ENCODE data around the gene MAP3K15. TPM values are rescaled to one million over a fixed set of nuclear protein-coding genes. Genes with fewer than 3 reads are reported as not detected.

Gene MAP3K15
- total and polyA plus RNA-seq, 10 of the 15 experiments (the other 5 are each of a cell fraction or from before 2014, with no cell fraction given): 0.03 to 0.16 TPM; not detected in 8

DNA sequence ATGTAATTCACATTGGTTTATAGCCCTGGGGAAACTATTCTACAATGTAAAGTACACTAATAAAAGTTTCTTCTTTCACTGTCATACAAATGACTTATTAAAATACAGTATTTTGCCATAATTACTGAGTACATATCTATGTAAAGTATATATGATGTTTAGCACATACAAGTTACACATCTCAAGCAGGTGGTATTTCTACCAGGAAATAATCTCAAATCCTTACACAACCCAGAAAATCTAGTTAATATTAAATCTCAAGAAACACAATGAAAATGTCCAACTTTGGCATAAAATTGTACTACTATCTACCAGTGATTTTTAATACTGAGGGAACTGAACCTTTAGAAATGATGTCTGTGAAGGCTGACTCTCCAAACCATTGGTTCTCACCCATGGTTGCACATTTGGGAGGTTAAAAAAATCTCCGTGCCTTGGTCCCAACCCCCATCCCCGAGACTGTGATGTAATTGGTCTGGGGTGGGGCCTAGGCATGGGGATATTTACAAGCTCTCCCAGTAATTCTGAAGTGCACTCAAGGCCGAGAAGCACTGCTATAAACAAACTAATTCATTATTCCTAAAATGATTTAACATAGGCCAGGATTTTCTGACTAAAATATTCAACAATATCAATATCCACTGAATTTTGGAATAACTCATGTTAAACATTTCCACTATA, 27.6 kb downstream of the MAP3K15 start:
- DNase-seq (ENCODE audit: low read depth, low spot score): no peak
- no peak for FAIRE-seq
- Histone ChIP-seq H3K4me2 (ENCODE audit: control insufficient read depth, insufficient read depth) (no peak overlapping the region), H3K4me1 (ENCODE audit: control insufficient read depth, insufficient read depth, low read length) (no peaks in the 10 kb centered on the region), H2AFZ (ENCODE audit: control insufficient read depth, low read depth, low read length) (no peak overlapping the region), H3K36me3 (ENCODE audit: control insufficient read depth in 2 of 2, insufficient read depth in 2 of 2, low read length in 1 of 2) (no peaks in the 10 kb centered on the region), H3K4me3 (no peak overlapping the region), H3K27me3 (replicated peaks in 1 of 2; ENCODE audit: control insufficient read depth in 2 of 2, insufficient read depth in 2 of 2, low read length in 1 of 2) (no peaks in the 10 kb centered on the region), H3K79me2 (ENCODE audit: control insufficient read depth, insufficient read depth, low read length) (no peaks in the 10 kb centered on the region), H3K9ac (ENCODE audit: control insufficient read depth, insufficient read depth, low read length) (no peak overlapping the region), H3K27ac (ENCODE audit: control insufficient read depth, insufficient read depth) (no peak overlapping the region), H4K20me1 (ENCODE audit: control insufficient read depth, insufficient read depth) (no peaks in the 10 kb centered on the region), H3K9me3 (replicated peaks; ENCODE audit: control insufficient read depth, insufficient read depth, low read length) (no peaks in the 10 kb centered on the region)
- no TSS peak for BruUV-seq (replicated peaks)
- no peak for TF ChIP-seq RCOR1 (conservative IDR thresholded peaks at IDR 0.05; ENCODE audit: low read depth, low read length)
- TF ChIP-seq, protein P1, sequence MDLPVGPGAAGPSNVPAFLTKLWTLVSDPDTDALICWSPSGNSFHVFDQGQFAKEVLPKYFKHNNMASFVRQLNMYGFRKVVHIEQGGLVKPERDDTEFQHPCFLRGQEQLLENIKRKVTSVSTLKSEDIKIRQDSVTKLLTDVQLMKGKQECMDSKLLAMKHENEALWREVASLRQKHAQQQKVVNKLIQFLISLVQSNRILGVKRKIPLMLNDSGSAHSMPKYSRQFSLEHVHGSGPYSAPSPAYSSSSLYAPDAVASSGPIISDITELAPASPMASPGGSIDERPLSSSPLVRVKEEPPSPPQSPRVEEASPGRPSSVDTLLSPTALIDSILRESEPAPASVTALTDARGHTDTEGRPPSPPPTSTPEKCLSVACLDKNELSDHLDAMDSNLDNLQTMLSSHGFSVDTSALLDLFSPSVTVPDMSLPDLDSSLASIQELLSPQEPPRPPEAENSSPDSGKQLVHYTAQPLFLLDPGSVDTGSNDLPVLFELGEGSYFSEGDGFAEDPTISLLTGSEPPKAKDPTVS (IDR thresholded peaks at IDR 0.05; ENCODE audit: low read depth, low read length): no peak
- TF ChIP-seq YBX1 (IDR thresholded peaks at IDR 0.05): no peak
- TF ChIP-seq ZNF207 (IDR thresholded peaks at IDR 0.05; ENCODE audit: borderline replicate concordance): no peak
- no peak for TF ChIP-seq ZNF622 (IDR thresholded peaks at IDR 0.05)
- no peak for TF ChIP-seq SMARCA5 (IDR thresholded peaks at IDR 0.05)
- no peak for TF ChIP-seq SIN3A (IDR thresholded peaks at IDR 0.05; ENCODE audit: low read depth, low read length)
- no peak for TF ChIP-seq MEF2A (IDR thresholded peaks at IDR 0.05; ENCODE audit: insufficient read depth, low read depth, low read length)
- TF ChIP-seq MYC (IDR thresholded peaks at IDR 0.05; ENCODE audit: insufficient read depth, insufficient read length, insufficient replicate concordance, low read length, severe bottlenecking): no peak
- TF ChIP-seq ASH2L (IDR thresholded peaks at IDR 0.05; ENCODE audit: borderline replicate concordance, low read depth): no peak
- no peak for TF ChIP-seq ATF7 (IDR thresholded peaks at IDR 0.05; ENCODE audit: low read depth)
- no peak for TF ChIP-seq NR2C2 (IDR thresholded peaks at IDR 0.05; ENCODE audit: borderline replicate concordance, control insufficient read depth, insufficient read length, low read depth)
- TF ChIP-seq TCF3 (IDR thresholded peaks at IDR 0.05; ENCODE audit: borderline replicate concordance, insufficient read depth, low read depth, low read length): no peak
- TF ChIP-seq, protein P2, sequence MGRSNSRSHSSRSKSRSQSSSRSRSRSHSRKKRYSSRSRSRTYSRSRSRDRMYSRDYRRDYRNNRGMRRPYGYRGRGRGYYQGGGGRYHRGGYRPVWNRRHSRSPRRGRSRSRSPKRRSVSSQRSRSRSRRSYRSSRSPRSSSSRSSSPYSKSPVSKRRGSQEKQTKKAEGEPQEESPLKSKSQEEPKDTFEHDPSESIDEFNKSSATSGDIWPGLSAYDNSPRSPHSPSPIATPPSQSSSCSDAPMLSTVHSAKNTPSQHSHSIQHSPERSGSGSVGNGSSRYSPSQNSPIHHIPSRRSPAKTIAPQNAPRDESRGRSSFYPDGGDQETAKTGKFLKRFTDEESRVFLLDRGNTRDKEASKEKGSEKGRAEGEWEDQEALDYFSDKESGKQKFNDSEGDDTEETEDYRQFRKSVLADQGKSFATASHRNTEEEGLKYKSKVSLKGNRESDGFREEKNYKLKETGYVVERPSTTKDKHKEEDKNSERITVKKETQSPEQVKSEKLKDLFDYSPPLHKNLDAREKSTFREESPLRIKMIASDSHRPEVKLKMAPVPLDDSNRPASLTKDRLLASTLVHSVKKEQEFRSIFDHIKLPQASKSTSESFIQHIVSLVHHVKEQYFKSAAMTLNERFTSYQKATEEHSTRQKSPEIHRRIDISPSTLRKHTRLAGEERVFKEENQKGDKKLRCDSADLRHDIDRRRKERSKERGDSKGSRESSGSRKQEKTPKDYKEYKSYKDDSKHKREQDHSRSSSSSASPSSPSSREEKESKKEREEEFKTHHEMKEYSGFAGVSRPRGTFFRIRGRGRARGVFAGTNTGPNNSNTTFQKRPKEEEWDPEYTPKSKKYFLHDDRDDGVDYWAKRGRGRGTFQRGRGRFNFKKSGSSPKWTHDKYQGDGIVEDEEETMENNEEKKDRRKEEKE (IDR thresholded peaks at IDR 0.05): no peak
- TF ChIP-seq SP1 (IDR thresholded peaks at IDR 0.05; ENCODE audit: low read depth, low read length): no peak
- TF ChIP-seq FOS (IDR thresholded peaks at IDR 0.05; ENCODE audit: borderline replicate concordance, extremely low read depth, insufficient read length): no peak
- TF ChIP-seq TBL1XR1 (IDR thresholded peaks at IDR 0.05; ENCODE audit: low read depth, low read length): no peak
- ChIA-PET POLR2A (interaction anchor here (0.6 kb wide), 1 partner anchor 426 kb away, joined by 3 read pairs; no protein-coding TSS in a partner anchor), SMC1A (ENCODE audit: uncharacterized antibody, unreplicated experiment) (no interaction called here), RAD21 (ENCODE audit: unreplicated experiment) (no interaction called here), CTCF (no interaction called here)
- 23% methylated on average over 3 of the region's 3 CpGs for WGBS (ENCODE audit: insufficient coverage, insufficient replicate concordance, low lambda C conversion rate, missing lambda C conversion rate)
- ATAC-seq: no peak
- intact Hi-C loops (cut with micrococcal nuclease; ENCODE audit: unreplicated experiment): no loop called here
- in situ Hi-C loops (cut with MboI): no loop called here
